T-helper 2 cell treated with Interferon-gamma antibody and Interleukin-4, amounts not matched to agents 5 μg/mL and 100 μg/mL, for 36 hours (primary cell): ENCODE results near the gene CLDN18.

Experiments used
- DNase-seq: peaks from one replicate; pipeline ENCODE4 v3.0.0; 2021; ENCODE audit warnings: low spot score
- H3K27ac Mint-ChIP-seq: one replicate; pipeline ENCODE4 v1.8.0; 2021; ENCODE audit warnings: mild to moderate bottlenecking, mixed read lengths
- H3K27me3 Mint-ChIP-seq: one replicate; pipeline ENCODE4 v1.8.0; 2021; ENCODE audit warnings: low read depth, mixed read lengths
- H3K36me3 Mint-ChIP-seq: one replicate; pipeline ENCODE4 v1.8.0; 2021; ENCODE audit warnings: low read depth, mixed read lengths
- H3K4me1 Mint-ChIP-seq: one replicate; pipeline ENCODE4 v1.8.0; 2021; ENCODE audit warnings: low read depth, mixed read lengths
- H3K4me3 Mint-ChIP-seq: one replicate; pipeline ENCODE4 v1.8.0; 2022; ENCODE audit warnings: mild to moderate bottlenecking, moderate library complexity, mixed read lengths
- H3K9me3 Mint-ChIP-seq: one replicate; pipeline ENCODE4 v1.8.0; 2021; ENCODE audit warnings: mixed read lengths

Gene CLDN18

DNA sequence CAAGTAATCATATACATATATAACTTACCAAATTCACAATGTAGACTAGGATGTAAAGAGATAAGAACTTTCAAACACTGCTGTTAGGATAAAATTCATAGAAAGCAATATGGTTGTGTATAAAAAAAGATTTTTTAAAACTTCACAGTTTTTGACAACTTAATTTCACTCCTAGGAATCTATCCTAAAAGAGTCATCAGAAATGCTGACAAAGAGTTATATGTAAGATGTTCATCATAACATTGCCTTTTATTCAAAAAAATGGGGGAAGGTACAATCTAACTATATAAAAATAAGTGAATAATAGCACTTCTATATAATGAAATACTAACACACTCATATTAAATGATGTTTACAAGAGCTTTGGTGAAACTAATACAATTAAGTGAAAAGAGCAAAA, 4.3 kb upstream of the CLDN18 start:
- no peaks in the 10 kb centered on the region for H3K4me1 Mint-ChIP-seq
- no peaks in the 10 kb centered on the region for H3K36me3 Mint-ChIP-seq
- DNase-seq: no peak
- H3K27ac Mint-ChIP-seq: no peak overlapping the region
- no peak overlapping the region for H3K4me3 Mint-ChIP-seq
- peaks cover 3% of the 10 kb centered on the region for H3K27me3 Mint-ChIP-seq
- H3K9me3 Mint-ChIP-seq: no peaks in the 10 kb centered on the region

DNA sequence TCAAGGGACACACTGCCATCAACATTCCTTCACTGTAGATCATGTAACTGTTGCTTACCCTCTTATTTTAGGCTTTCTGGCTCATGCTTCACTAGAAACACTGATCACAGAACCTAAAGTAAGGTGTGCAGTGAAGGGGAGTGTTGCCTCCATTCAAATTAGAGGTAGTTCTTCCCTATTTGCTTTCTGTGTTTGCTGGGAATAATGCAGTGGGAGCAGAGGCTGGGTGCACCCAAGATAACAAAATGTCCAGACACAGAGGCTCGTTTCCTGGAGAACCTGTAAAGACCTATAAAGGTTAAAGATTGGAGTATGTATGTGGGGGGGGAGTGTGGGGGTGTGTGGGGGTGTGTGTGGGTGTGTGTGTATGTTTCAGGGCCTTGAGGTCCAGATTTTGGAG, 2.1 kb upstream of the CLDN18 start:
- Mint-ChIP-seq H3K27me3 (peaks cover 3% of the 10 kb centered on the region), H3K36me3 (no peaks in the 10 kb centered on the region)

DNA sequence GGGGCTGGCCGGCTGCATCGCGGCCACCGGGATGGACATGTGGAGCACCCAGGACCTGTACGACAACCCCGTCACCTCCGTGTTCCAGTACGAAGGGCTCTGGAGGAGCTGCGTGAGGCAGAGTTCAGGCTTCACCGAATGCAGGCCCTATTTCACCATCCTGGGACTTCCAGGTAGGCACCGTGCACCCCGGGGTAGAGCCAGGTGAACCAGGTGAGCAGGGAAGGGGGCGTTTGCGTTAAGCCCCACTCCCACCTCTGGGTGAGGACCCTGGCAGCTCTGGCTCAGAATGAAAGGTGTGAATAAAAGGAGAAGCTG, 267 bp downstream of the CLDN18 start:
- peaks cover 3% of the 10 kb centered on the region for H3K27me3 Mint-ChIP-seq
- DNase-seq: no peak
- H3K27ac Mint-ChIP-seq: no peak overlapping the region
- H3K9me3 Mint-ChIP-seq: no peaks in the 10 kb centered on the region
- no peak overlapping the region for H3K4me3 Mint-ChIP-seq
- no peaks in the 10 kb centered on the region for H3K36me3 Mint-ChIP-seq
- no peaks in the 10 kb centered on the region for H3K4me1 Mint-ChIP-seq

More for the DNA sequence above, 2.1 kb upstream of the CLDN18 start:
- DNase-seq: no peak
- Mint-ChIP-seq H3K4me3 (no peak overlapping the region), H3K27ac (no peak overlapping the region), H3K9me3 (no peaks in the 10 kb centered on the region), H3K4me1 (no peaks in the 10 kb centered on the region)

DNA sequence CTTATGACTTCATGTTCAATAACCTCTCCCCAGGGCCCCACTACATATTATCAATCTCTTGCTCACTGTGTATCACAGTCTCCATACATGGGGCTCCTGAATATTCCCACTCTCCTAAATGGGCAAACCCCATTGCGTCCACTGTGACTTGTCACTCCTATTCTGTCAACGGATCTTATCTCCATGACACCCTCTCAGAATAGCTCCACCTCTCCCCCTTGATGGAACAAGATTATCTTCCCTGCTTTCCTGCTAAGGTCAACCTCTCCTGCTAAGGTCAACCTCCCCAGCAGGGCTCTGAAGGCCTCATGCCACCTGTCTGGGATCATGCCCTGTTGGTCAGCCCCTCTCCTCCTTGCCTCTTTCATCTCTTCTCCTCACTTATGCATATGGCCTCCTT, 1.8 kb downstream of the CLDN18 start:
- no peaks in the 10 kb centered on the region for H3K4me1 Mint-ChIP-seq
- no peaks in the 10 kb centered on the region for H3K36me3 Mint-ChIP-seq
- no peak overlapping the region for H3K27ac Mint-ChIP-seq
- DNase-seq: no peak
- no peaks in the 10 kb centered on the region for H3K9me3 Mint-ChIP-seq
- H3K4me3 Mint-ChIP-seq: no peak overlapping the region
- H3K27me3 Mint-ChIP-seq: peaks cover 2% of the 10 kb centered on the region

DNA sequence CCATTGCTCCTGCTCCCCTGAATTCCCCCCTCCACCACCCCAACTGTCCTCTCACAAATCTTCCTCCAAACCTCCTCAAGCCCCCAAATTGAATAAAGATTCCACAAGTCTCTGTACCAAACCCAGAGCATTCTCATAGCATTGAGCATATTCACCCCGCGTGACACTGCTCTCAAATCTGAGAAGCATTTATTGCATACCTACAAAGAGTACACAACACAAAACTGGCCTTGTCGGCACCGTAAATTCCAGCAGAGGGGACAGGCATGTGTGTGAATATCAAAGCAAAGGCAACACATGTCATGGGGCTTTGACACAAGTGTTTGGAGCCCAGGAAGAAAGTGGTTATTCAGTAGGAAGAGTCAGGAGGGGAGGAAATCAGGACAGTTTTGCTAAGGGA, 2.6 kb downstream of the CLDN18 start:
- no peak overlapping the region for H3K4me3 Mint-ChIP-seq
- H3K36me3 Mint-ChIP-seq: no peaks in the 10 kb centered on the region
- no peak overlapping the region for H3K27ac Mint-ChIP-seq
- H3K4me1 Mint-ChIP-seq: no peaks in the 10 kb centered on the region
- H3K9me3 Mint-ChIP-seq: no peaks in the 10 kb centered on the region
- no peak for DNase-seq
- H3K27me3 Mint-ChIP-seq: peaks cover 2% of the 10 kb centered on the region

DNA sequence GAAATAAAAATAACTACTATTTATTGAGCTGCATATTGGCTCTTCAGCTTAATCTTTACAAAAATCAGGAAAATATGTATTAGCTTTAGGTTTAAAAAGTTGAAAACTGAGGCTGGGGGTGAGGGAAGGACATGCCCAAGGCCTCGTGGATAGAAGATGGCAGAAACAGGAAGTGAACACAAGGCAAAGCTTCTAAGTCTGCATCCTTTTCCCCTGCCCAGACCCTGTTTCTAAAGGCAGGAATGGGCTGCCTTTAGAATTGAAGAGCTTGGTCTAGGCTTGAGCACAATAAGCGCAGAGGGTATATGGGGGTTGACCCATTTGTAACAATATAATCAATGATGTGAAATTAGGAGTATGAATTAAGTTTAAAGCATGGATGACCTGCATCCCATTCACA, 6.1 kb downstream of the CLDN18 start:
- Mint-ChIP-seq H3K27me3 (peaks cover 2% of the 10 kb centered on the region), H3K9me3 (no peaks in the 10 kb centered on the region), H3K27ac (no peak overlapping the region), H3K4me1 (no peaks in the 10 kb centered on the region), H3K4me3 (no peak overlapping the region), H3K36me3 (no peaks in the 10 kb centered on the region)
- no peak for DNase-seq

DNA sequence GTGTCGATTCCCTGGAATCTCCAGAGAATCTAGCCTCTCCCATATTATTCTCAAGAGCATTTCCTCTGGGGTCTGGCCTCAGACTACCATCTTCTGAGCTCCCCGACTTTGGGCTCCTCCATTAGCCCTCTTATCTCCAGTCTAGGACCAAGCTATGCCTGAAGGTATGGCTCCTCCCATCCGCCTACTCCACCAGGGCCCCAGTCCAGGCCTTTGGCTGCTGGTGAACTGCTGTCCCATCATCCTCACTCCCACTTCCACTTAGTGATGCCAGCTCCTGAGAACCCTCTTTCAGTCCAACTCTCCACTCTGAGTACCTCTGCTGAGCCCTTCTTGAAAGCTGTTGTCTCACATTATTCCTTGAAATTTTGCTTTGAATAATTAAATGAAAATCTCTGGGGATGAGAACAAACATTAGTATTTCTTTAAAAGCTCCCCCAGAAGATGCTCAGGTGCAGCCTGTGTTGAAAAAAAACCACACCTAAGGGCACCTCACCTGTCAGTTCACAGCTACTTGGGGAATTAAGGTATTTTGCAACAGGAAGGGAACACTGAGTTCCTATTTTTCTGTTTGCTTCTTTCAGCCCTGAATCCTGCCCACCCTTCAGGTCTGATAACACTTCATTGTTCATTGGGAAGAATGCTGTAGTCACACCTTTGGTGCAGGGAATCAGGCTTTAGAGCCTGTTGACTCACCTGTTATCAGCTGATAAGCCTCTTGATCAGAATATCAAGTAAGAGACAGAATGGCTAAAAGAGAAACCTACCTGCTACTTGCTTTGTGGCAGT, 9.5 kb downstream of the CLDN18 start:
- H3K4me3 Mint-ChIP-seq: no peak overlapping the region
- DNase-seq: no peak
- H3K4me1 Mint-ChIP-seq: no peaks in the 10 kb centered on the region
- no peak overlapping the region for H3K27ac Mint-ChIP-seq
- peaks cover 2% of the 10 kb centered on the region for H3K27me3 Mint-ChIP-seq
- no peaks in the 10 kb centered on the region for H3K36me3 Mint-ChIP-seq
- H3K9me3 Mint-ChIP-seq: no peaks in the 10 kb centered on the region

DNA sequence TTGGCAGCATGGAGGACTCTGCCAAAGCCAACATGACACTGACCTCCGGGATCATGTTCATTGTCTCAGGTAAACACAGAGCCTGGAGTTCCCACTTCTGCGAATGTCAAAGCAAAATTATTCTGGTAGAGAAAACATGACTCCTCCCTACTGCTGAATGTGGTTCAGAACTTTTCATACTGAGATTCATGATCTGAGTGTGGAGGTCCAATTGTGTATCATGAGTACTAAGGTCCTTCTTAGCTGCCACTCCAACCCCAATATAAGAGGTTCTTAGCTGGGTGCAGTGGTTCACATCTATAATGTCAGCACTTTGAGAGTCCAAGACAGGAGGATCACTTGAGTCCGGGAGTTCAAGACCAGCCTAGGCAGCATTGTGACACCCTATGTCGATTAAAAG, 13.8 kb downstream of the CLDN18 start:
- Mint-ChIP-seq H3K27ac (no peak overlapping the region), H3K4me1 (no peaks in the 10 kb centered on the region), H3K36me3 (no peaks in the 10 kb centered on the region), H3K4me3 (no peak overlapping the region), H3K9me3 (no peaks in the 10 kb centered on the region), H3K27me3 (peaks cover 4% of the 10 kb centered on the region)
- DNase-seq: no peak

DNA sequence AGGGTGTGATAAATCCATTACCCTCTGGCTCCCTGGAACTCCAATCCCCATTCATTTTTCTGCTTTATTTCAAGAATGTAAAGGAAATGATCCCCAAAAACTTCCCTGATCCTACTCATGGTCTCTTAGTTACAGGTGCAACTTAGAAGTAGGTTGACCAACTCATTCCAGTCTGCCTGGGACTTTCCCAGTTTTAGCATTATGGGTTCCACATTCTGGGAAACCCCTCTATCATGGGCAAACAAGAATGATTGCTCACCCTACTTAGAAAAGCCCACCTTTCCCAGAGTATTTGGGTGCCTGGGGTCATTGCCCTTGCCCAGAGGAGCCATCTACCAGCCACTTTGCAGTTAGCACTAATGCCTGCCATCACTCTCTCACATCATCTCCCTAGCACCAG, 15.6 kb downstream of the CLDN18 start:
- Mint-ChIP-seq H3K4me1 (no peaks in the 10 kb centered on the region), H3K9me3 (no peaks in the 10 kb centered on the region), H3K36me3 (no peaks in the 10 kb centered on the region), H3K4me3 (no peak overlapping the region), H3K27ac (no peak overlapping the region), H3K27me3 (peaks cover 4% of the 10 kb centered on the region)
- DNase-seq: no peak

DNA sequence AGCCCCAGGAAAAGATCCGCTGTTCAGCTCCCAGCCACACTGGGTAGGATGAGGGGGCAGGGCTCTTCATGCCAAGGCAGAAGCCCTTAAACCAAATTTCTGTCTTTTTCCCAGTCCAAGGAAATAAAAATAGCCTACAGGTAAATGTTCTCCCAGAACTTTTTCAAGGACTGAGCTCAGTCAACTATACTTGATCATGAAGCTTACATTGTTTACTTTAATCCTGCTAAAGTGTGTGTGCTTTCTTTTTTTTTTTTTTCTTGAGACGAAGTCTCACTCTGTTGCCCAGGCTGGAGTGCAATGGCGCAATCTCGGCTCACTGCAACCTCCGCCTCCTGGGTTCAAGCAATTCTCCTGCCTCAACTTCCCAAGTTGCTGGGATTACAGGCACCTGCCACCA, 17.9 kb downstream of the CLDN18 start:
- no peak for DNase-seq
- H3K36me3 Mint-ChIP-seq: no peaks in the 10 kb centered on the region
- no peak overlapping the region for H3K4me3 Mint-ChIP-seq
- no peak overlapping the region for H3K27ac Mint-ChIP-seq
- H3K4me1 Mint-ChIP-seq: no peaks in the 10 kb centered on the region
- H3K27me3 Mint-ChIP-seq: peaks cover 4% of the 10 kb centered on the region
- no peaks in the 10 kb centered on the region for H3K9me3 Mint-ChIP-seq

DNA sequence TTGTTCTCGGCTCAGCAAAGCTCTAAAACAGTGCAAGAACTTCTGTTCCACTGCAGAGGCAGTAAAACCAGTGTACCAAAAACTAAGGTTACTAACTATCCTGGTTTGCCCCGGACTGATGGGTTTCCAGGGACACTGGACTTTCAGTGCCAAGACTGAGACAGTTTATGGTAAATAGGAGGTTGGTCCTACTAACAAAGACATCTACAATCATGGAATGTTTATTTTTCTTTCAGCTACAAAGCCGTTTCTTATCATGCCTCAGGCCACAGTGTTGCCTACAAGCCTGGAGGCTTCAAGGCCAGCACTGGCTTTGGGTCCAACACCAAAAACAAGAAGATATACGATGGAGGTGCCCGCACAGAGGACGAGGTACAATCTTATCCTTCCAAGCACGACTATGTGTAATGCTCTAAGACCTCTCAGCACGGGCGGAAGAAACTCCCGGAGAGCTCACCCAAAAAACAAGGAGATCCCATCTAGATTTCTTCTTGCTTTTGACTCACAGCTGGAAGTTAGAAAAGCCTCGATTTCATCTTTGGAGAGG, 20.8 kb downstream of the CLDN18 start:
- Mint-ChIP-seq H3K27ac (no peak overlapping the region), H3K4me3 (no peak overlapping the region), H3K36me3 (no peaks in the 10 kb centered on the region), H3K4me1 (no peaks in the 10 kb centered on the region), H3K27me3 (peaks cover 16% of the 10 kb centered on the region), H3K9me3 (no peaks in the 10 kb centered on the region)
- no peak for DNase-seq

DNA sequence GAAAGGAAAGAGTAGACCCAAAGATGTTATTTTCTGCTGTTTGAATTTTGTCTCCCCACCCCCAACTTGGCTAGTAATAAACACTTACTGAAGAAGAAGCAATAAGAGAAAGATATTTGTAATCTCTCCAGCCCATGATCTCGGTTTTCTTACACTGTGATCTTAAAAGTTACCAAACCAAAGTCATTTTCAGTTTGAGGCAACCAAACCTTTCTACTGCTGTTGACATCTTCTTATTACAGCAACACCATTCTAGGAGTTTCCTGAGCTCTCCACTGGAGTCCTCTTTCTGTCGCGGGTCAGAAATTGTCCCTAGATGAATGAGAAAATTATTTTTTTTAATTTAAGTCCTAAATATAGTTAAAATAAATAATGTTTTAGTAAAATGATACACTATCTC, 21.6 kb downstream of the CLDN18 start:
- H3K4me1 Mint-ChIP-seq: no peaks in the 10 kb centered on the region
- H3K4me3 Mint-ChIP-seq: no peak overlapping the region
- no peaks in the 10 kb centered on the region for H3K9me3 Mint-ChIP-seq
- H3K36me3 Mint-ChIP-seq: no peaks in the 10 kb centered on the region
- DNase-seq: no peak
- H3K27me3 Mint-ChIP-seq: peaks cover 16% of the 10 kb centered on the region
- no peak overlapping the region for H3K27ac Mint-ChIP-seq

DNA sequence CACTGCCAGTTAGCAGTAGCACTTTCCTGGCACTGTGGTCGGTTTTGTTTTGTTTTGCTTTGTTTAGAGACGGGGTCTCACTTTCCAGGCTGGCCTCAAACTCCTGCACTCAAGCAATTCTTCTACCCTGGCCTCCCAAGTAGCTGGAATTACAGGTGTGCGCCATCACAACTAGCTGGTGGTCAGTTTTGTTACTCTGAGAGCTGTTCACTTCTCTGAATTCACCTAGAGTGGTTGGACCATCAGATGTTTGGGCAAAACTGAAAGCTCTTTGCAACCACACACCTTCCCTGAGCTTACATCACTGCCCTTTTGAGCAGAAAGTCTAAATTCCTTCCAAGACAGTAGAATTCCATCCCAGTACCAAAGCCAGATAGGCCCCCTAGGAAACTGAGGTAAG, 22.6 kb downstream of the CLDN18 start:
- H3K27me3 Mint-ChIP-seq: peaks cover 17% of the 10 kb centered on the region
- H3K9me3 Mint-ChIP-seq: no peaks in the 10 kb centered on the region
- H3K36me3 Mint-ChIP-seq: no peaks in the 10 kb centered on the region
- no peak overlapping the region for H3K4me3 Mint-ChIP-seq
- H3K4me1 Mint-ChIP-seq: no peaks in the 10 kb centered on the region
- no peak overlapping the region for H3K27ac Mint-ChIP-seq
- no peak for DNase-seq

DNA sequence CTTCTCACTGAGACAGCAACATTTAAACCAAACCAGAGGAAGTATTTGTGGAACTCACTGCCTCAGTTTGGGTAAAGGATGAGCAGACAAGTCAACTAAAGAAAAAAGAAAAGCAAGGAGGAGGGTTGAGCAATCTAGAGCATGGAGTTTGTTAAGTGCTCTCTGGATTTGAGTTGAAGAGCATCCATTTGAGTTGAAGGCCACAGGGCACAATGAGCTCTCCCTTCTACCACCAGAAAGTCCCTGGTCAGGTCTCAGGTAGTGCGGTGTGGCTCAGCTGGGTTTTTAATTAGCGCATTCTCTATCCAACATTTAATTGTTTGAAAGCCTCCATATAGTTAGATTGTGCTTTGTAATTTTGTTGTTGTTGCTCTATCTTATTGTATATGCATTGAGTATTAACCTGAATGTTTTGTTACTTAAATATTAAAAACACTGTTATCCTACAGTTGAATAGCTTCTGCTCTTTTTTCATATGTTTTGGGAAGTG, 23.3 kb downstream of the CLDN18 start:
- no peak overlapping the region for H3K4me3 Mint-ChIP-seq
- no peaks in the 10 kb centered on the region for H3K36me3 Mint-ChIP-seq
- H3K9me3 Mint-ChIP-seq: no peaks in the 10 kb centered on the region
- no peak for DNase-seq
- peaks cover 21% of the 10 kb centered on the region for H3K27me3 Mint-ChIP-seq
- H3K4me1 Mint-ChIP-seq: no peaks in the 10 kb centered on the region
- no peak overlapping the region for H3K27ac Mint-ChIP-seq

DNA sequence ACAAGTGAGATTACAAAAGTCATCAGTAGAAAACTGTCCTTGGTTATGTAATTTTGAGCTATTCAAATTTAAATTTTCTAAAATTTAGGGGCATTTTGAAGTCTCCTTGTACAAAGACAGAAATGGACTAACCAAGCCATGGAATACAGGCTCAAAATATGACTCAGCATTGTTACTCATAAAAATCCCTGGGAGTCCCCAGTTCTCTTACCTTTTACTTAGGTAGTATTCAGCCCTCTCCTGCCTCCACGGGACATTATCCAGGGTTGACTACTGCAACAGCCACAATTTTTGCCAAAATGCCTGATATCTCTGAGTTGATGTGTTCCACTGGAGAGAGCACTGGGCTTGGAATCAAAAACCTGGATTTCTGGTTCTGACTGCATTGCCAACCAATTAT, 25.0 kb downstream of the CLDN18 start:
- H3K36me3 Mint-ChIP-seq: no peaks in the 10 kb centered on the region
- H3K4me1 Mint-ChIP-seq: no peaks in the 10 kb centered on the region
- H3K27ac Mint-ChIP-seq: no peak overlapping the region
- H3K27me3 Mint-ChIP-seq: peaks cover 23% of the 10 kb centered on the region
- no peaks in the 10 kb centered on the region for H3K9me3 Mint-ChIP-seq
- DNase-seq: no peak
- H3K4me3 Mint-ChIP-seq: no peak overlapping the region
